ENCODE data around the gene EMC8.

EMC8 gene

GRCh38 chr16:85799497-85800320, at the start of gene EMC8, which contains the start of gene COX4I1:
TSS of gene EMC8 (minus strand) at chr16:85799544. CDS start at chr16:85799295, 249 bp downstream.
TSS of gene COX4I1 (plus strand) at chr16:85799695. CDS start at chr16:85801206, 1,511 bp downstream.
- Mint-ChIP-seq H3K36me3 (ENCODE audit: low read depth) (peaks cover 66% of the 10 kb centered on the region), H3K4me3 (peak within 1 kb of the TSS; percentile 89), H3K27ac (peak within 1 kb of the TSS; percentile 88), H3K27me3 (no peaks in the 10 kb centered on the region), H3K4me1 (ENCODE audit: low read depth) (peaks cover 64% of the 10 kb centered on the region), H3K9me3 (no peaks in the 10 kb centered on the region)

GRCh38 chr16:85848986-85849385, 49.6 kb upstream of the EMC8 start:
- Mint-ChIP-seq H3K36me3 (ENCODE audit: low read depth) (no peaks in the 10 kb centered on the region), H3K27me3 (peaks cover 15% of the 10 kb centered on the region), H3K4me1 (ENCODE audit: low read depth) (peaks cover 10% of the 10 kb centered on the region), H3K9me3 (no peaks in the 10 kb centered on the region), H3K27ac (no peak overlapping the region), H3K4me3 (no peak overlapping the region)

GRCh38 chr16:85847681-85848601, 48.6 kb upstream of the EMC8 start:
- peaks cover 15% of the 10 kb centered on the region for H3K27me3 Mint-ChIP-seq
- H3K4me1 Mint-ChIP-seq (ENCODE audit: low read depth), result peaks cover 10% of the 10 kb centered on the region
- H3K4me3 Mint-ChIP-seq, result no peak overlapping the region
- no peak overlapping the region for H3K27ac Mint-ChIP-seq
- no peaks in the 10 kb centered on the region for H3K9me3 Mint-ChIP-seq
- H3K36me3 Mint-ChIP-seq (ENCODE audit: low read depth), result no peaks in the 10 kb centered on the region

- Mint-ChIP-seq H3K9me3 (no peaks in the 10 kb centered on the region), H3K36me3 (ENCODE audit: low read depth) (no peaks in the 10 kb centered on the region), H3K27me3 (peaks cover 15% of the 10 kb centered on the region), H3K4me1 (ENCODE audit: low read depth) (peaks cover 10% of the 10 kb centered on the region), H3K27ac (no peak overlapping the region), H3K4me3 (no peak overlapping the region)
Measured at GRCh38 chr16:85847036-85847435, 47.7 kb upstream of the EMC8 start.

GRCh38 chr16:85846461-85846860, 47.1 kb upstream of the EMC8 start:
- Mint-ChIP-seq H3K27me3 (peaks cover 15% of the 10 kb centered on the region), H3K36me3 (ENCODE audit: low read depth) (no peaks in the 10 kb centered on the region), H3K4me3 (no peak overlapping the region), H3K9me3 (no peaks in the 10 kb centered on the region), H3K27ac (no peak overlapping the region), H3K4me1 (ENCODE audit: low read depth) (peaks cover 10% of the 10 kb centered on the region)

GRCh38 chr16:85845266-85845665, 45.9 kb upstream of the EMC8 start:
- H3K27ac Mint-ChIP-seq, result no peak overlapping the region
- no peaks in the 10 kb centered on the region for H3K9me3 Mint-ChIP-seq
- no peaks in the 10 kb centered on the region for H3K36me3 Mint-ChIP-seq (ENCODE audit: low read depth)
- H3K4me3 Mint-ChIP-seq, result no peak overlapping the region
- peaks cover 14% of the 10 kb centered on the region for H3K27me3 Mint-ChIP-seq
- peaks cover 10% of the 10 kb centered on the region for H3K4me1 Mint-ChIP-seq (ENCODE audit: low read depth)

GRCh38 chr16:85844786-85845185, 45.4 kb upstream of the EMC8 start:
- no peak overlapping the region for H3K27ac Mint-ChIP-seq
- H3K4me3 Mint-ChIP-seq, result no peak overlapping the region
- H3K4me1 Mint-ChIP-seq (ENCODE audit: low read depth), result peaks cover 10% of the 10 kb centered on the region
- H3K36me3 Mint-ChIP-seq (ENCODE audit: low read depth), result no peaks in the 10 kb centered on the region
- peaks cover 14% of the 10 kb centered on the region for H3K27me3 Mint-ChIP-seq
- no peaks in the 10 kb centered on the region for H3K9me3 Mint-ChIP-seq

- H3K27ac Mint-ChIP-seq, result no peak overlapping the region
- H3K4me1 Mint-ChIP-seq (ENCODE audit: low read depth), result peaks cover 10% of the 10 kb centered on the region
- H3K27me3 Mint-ChIP-seq, result peaks cover 19% of the 10 kb centered on the region
- H3K36me3 Mint-ChIP-seq (ENCODE audit: low read depth), result no peaks in the 10 kb centered on the region
- H3K4me3 Mint-ChIP-seq, result no peak overlapping the region
- no peaks in the 10 kb centered on the region for H3K9me3 Mint-ChIP-seq
Measured at GRCh38 chr16:85844169-85844481, 44.8 kb upstream of the EMC8 start.

GRCh38 chr16:85843471-85844168, 44.3 kb upstream of the EMC8 start:
- H3K27ac Mint-ChIP-seq, result no peak overlapping the region
- peaks cover 20% of the 10 kb centered on the region for H3K27me3 Mint-ChIP-seq
- H3K9me3 Mint-ChIP-seq, result no peaks in the 10 kb centered on the region
- no peak overlapping the region for H3K4me3 Mint-ChIP-seq
- H3K36me3 Mint-ChIP-seq (ENCODE audit: low read depth), result no peaks in the 10 kb centered on the region
- peaks cover 10% of the 10 kb centered on the region for H3K4me1 Mint-ChIP-seq (ENCODE audit: low read depth)

GRCh38 chr16:85842848-85843247, 43.5 kb upstream of the EMC8 start:
- H3K4me1 Mint-ChIP-seq (ENCODE audit: low read depth), result peaks cover 10% of the 10 kb centered on the region
- no peaks in the 10 kb centered on the region for H3K9me3 Mint-ChIP-seq
- no peaks in the 10 kb centered on the region for H3K36me3 Mint-ChIP-seq (ENCODE audit: low read depth)
- H3K27ac Mint-ChIP-seq, result no peak overlapping the region
- no peak overlapping the region for H3K4me3 Mint-ChIP-seq
- H3K27me3 Mint-ChIP-seq, result peaks cover 23% of the 10 kb centered on the region

- Mint-ChIP-seq H3K4me3 (no peak overlapping the region), H3K27ac (no peak overlapping the region), H3K9me3 (no peaks in the 10 kb centered on the region), H3K36me3 (ENCODE audit: low read depth) (no peaks in the 10 kb centered on the region), H3K27me3 (peaks cover 26% of the 10 kb centered on the region), H3K4me1 (ENCODE audit: low read depth) (peaks cover 10% of the 10 kb centered on the region)
Measured at GRCh38 chr16:85842435-85842834, 43.1 kb upstream of the EMC8 start.

- no peak overlapping the region for H3K27ac Mint-ChIP-seq
- H3K4me1 Mint-ChIP-seq (ENCODE audit: low read depth), result peaks cover 10% of the 10 kb centered on the region
- H3K4me3 Mint-ChIP-seq, result no peak overlapping the region
- H3K9me3 Mint-ChIP-seq, result no peaks in the 10 kb centered on the region
- peaks cover 26% of the 10 kb centered on the region for H3K27me3 Mint-ChIP-seq
- H3K36me3 Mint-ChIP-seq (ENCODE audit: low read depth), result no peaks in the 10 kb centered on the region
Measured at GRCh38 chr16:85840801-85841200, 41.5 kb upstream of the EMC8 start.

- Mint-ChIP-seq H3K4me3 (no peak overlapping the region), H3K9me3 (no peaks in the 10 kb centered on the region), H3K4me1 (ENCODE audit: low read depth) (peaks cover 10% of the 10 kb centered on the region), H3K27me3 (peaks cover 26% of the 10 kb centered on the region), H3K36me3 (ENCODE audit: low read depth) (no peaks in the 10 kb centered on the region), H3K27ac (no peak overlapping the region)
Measured at GRCh38 chr16:85840395-85840794, 41.1 kb upstream of the EMC8 start.

- H3K27ac Mint-ChIP-seq, result no peak overlapping the region
- no peak overlapping the region for H3K4me3 Mint-ChIP-seq
- H3K9me3 Mint-ChIP-seq, result no peaks in the 10 kb centered on the region
- peaks cover 4% of the 10 kb centered on the region for H3K4me1 Mint-ChIP-seq (ENCODE audit: low read depth)
- peaks cover 21% of the 10 kb centered on the region for H3K27me3 Mint-ChIP-seq
- no peaks in the 10 kb centered on the region for H3K36me3 Mint-ChIP-seq (ENCODE audit: low read depth)
Measured at GRCh38 chr16:85839681-85840240, 40.4 kb upstream of the EMC8 start.

Measured in stimulated activated naive CD8-positive, alpha-beta T cell treated with anti-CD3 and anti-CD28 coated beads, Interleukin-15, Interleukin-2, amounts not matched to agents 100 ng/mL and 50 ng/mL, for 24 hours (primary cell).